CD14-positive monocyte (primary cell): ENCODE measurements around the gene IFIT3. TPM values are rescaled to one million over a fixed set of nuclear protein-coding genes. Genes with fewer than 3 reads are reported as not detected.

Experiments
- DNase-seq, 3 donors: peaks; one replicate each; pipeline ENCODE4 v3.0.0-alpha.2; 2011 to 2022
- H2AFZ ChIP-seq: 2 replicates; pipeline ENCODE4 v1.6.0; 2012; ENCODE audit warnings: mild to moderate bottlenecking, low read depth, low read length, inconsistent platforms; ENCODE audit not compliant: insufficient read depth, poor library complexity, severe bottlenecking
- H3K27ac ChIP-seq, 2 donors: 1 replicate in 1 of 2; 2 replicates in 1 of 2; pipeline ENCODE4 v1.5.1; 2012 to 2013; ENCODE audit warnings: low read length in 2 of 2, control low read depth in 1 of 2, inconsistent platforms in 1 of 2, low read depth in 1 of 2, mild to moderate bottlenecking in 1 of 2
- H3K27me3 ChIP-seq, 2 donors: one replicate each; pipeline versions ENCODE4 v1.6.0 to v1.6.1; 2011 to 2013; ENCODE audit warnings: low read length in 2 of 2; ENCODE audit not compliant: control insufficient read depth in 2 of 2, insufficient read depth in 2 of 2
- H3K36me3 ChIP-seq, 2 donors: replicated peaks in 1 of 2; 1 replicate in 1 of 2; 2 replicates in 1 of 2; pipeline versions ENCODE4 v1.5.1 to v1.6.1; 2012 to 2013; ENCODE audit warnings: low read length in 2 of 2, control low read depth in 1 of 2, inconsistent platforms in 1 of 2, mild to moderate bottlenecking in 1 of 2; ENCODE audit not compliant: insufficient read depth in 2 of 2, control insufficient read depth in 1 of 2
- H3K4me1 ChIP-seq, 2 donors: 1 replicate in 1 of 2; 2 replicates in 1 of 2; pipeline versions ENCODE4 v1.5.1 to v1.6.1; 2012 to 2013; ENCODE audit warnings: low read length in 2 of 2, control low read depth in 1 of 2, inconsistent platforms in 1 of 2, mild to moderate bottlenecking in 1 of 2, moderate library complexity in 1 of 2; ENCODE audit not compliant: insufficient read depth in 2 of 2, control insufficient read depth in 1 of 2
- H3K4me2 ChIP-seq: replicated peaks from 2 replicates; pipeline ENCODE3; 2012; ENCODE audit warnings: low read length, moderate library complexity, mild to moderate bottlenecking; ENCODE audit not compliant: poor library complexity, severe bottlenecking; ENCODE audit errors: extremely low read depth
- H3K4me3 ChIP-seq, 3 experiments: fragments of 200-600 bp in 1 of 3; sonication (generic) in 1 of 3; replicated peaks in 1 of 3; 1 replicate in 2 of 3; 2 replicates in 1 of 3; pipeline ENCODE4 v1.5.1; 2011 to 2013; ENCODE audit warnings: low read length in 3 of 3, mild to moderate bottlenecking in 3 of 3, control low read depth in 2 of 3, low read depth in 2 of 3, inconsistent platforms in 1 of 3, moderate library complexity in 1 of 3
- H3K79me2 ChIP-seq: 2 replicates; pipeline ENCODE4 v1.6.0; 2012; ENCODE audit warnings: mild to moderate bottlenecking, control low read depth, inconsistent platforms, low read length, moderate library complexity; ENCODE audit not compliant: insufficient read depth
- H3K9ac ChIP-seq: 2 replicates; pipeline ENCODE4 v1.6.0; 2017; ENCODE audit warnings: low read length, mild to moderate bottlenecking; ENCODE audit not compliant: insufficient read depth, poor library complexity, severe bottlenecking
- H3K9me3 ChIP-seq, 2 donors: replicated peaks in 1 of 2; 1 replicate in 1 of 2; 2 replicates in 1 of 2; pipeline versions ENCODE4 v1.5.1 to v1.6.1; 2012 to 2013; ENCODE audit warnings: low read length in 2 of 2, control low read depth in 1 of 2; ENCODE audit not compliant: control insufficient read depth in 1 of 2, insufficient read depth in 1 of 2
- H4K20me1 ChIP-seq: 2 replicates; pipeline ENCODE4 v1.6.0; 2012; ENCODE audit warnings: mild to moderate bottlenecking, low read length, control low read depth, moderate library complexity; ENCODE audit not compliant: insufficient read depth
- H3K27ac Mint-ChIP-seq, 7 donors: one replicate each; pipeline ENCODE4 v1.8.0; 2020; ENCODE audit warnings: mild to moderate bottlenecking in 7 of 7, mixed read lengths in 7 of 7, moderate library complexity in 6 of 7, inconsistent platforms in 2 of 7
- H3K27me3 Mint-ChIP-seq, 3 donors: one replicate each; pipeline ENCODE4 v1.8.0; 2021 to 2022; ENCODE audit warnings: low read depth in 3 of 3, mild to moderate bottlenecking in 3 of 3, mixed read lengths in 3 of 3, moderate library complexity in 3 of 3, inconsistent platforms in 1 of 3
- H3K36me3 Mint-ChIP-seq, 2 donors: one replicate each; pipeline ENCODE4 v1.8.0; 2020; ENCODE audit warnings: mixed read lengths in 2 of 2, inconsistent platforms in 1 of 2, mild to moderate bottlenecking in 1 of 2
- H3K4me1 Mint-ChIP-seq: one replicate; pipeline ENCODE4 v1.8.0; 2020; ENCODE audit warnings: mild to moderate bottlenecking, mixed read lengths
- H3K4me3 Mint-ChIP-seq, 2 donors: one replicate each; pipeline ENCODE4 v1.8.0; 2020; ENCODE audit warnings: mild to moderate bottlenecking in 2 of 2, mixed read lengths in 2 of 2, moderate library complexity in 1 of 2
- H3K9me3 Mint-ChIP-seq, 7 donors: one replicate each; pipeline ENCODE4 v1.8.0; 2020 to 2022; ENCODE audit warnings: mixed read lengths in 7 of 7, mild to moderate bottlenecking in 6 of 7, moderate library complexity in 6 of 7, inconsistent platforms in 2 of 7
- WGBS: methylation state at CpG from one replicate; pipeline ENCODE4 v1.1.5; 2013; ENCODE audit warnings: missing lambda C conversion rate; ENCODE audit not compliant: insufficient coverage; 5-methylcytosine and 5-hydroxymethylcytosine counted together
- intact Hi-C, 2 donors: fragments of 100-400 bp; cut with micrococcal nuclease; formaldehyde crosslinking; loops; one replicate each; pipeline versions ENCODE4 v1.15.0 to v1.15.1; 2023
- polyA plus RNA-seq, 3 donors: library from polyadenylated mRNA; depleted of rRNA in 1 of 3; unstranded in 2 of 3; stranded (reverse) in 1 of 3; fragments of 300-500 nt in 2 of 3; fragments of >200 nt in 1 of 3; fragmentation: Illumina TruSeq in 2 of 3; gene quantifications; 1 replicate in 2 of 3; 2 replicates in 1 of 3; pipeline ENCODE4 v1.2.3, GENCODE V29; 2012 to 2021
- TF ChIP-seq, protein P1 (sequence below): fragments of 200-600 bp; IDR thresholded peaks from one replicate; pipeline ENCODE4 v1.8.0; 2022; ENCODE audit warnings: antibody characterized with exemption, mild to moderate bottlenecking

The IFIT3 gene
- polyA plus RNA-seq, 3 donors = 13.8 to 38.0 (median 26.4) TPM

DNA sequence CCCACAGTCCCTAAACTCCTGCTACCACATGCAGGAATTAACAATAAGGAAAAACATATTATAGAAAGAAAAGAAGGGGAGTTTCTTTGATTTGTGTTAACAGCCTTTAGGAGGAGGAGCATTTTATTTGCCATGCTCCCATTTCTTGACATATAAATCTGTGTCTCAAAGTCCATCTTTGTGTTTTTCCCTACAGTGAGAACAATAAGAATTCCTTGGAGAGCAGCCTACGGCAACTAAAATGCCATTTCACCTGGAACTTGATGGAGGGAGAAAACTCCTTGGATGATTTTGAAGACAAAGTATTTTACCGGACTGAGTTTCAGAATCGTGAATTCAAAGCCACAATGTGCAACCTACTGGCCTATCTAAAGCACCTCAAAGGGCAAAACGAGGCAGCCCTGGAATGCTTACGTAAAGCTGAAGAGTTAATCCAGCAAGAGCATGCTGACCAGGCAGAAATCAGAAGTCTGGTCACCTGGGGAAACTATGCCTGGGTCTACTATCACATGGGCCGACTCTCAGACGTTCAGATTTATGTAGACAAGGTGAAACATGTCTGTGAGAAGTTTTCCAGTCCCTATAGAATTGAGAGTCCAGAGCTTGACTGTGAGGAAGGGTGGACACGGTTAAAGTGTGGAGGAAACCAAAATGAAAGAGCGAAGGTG, 21.9 kb upstream of the IFIT3 start:
- Histone ChIP-seq H3K27me3 (no peaks in the 10 kb centered on the region), H3K36me3 (peaks cover 17 to 32% of the 10 kb centered on the region in 2 donors), H2AFZ (no peak overlapping the region), H3K4me2 (no peak overlapping the region), H3K9me3 (no peaks in the 10 kb centered on the region), H3K4me3 (no peak overlapping the region), H3K4me1 (peaks cover 29 to 34% of the 10 kb centered on the region in 2 donors), H4K20me1 (peaks cover 41% of the 10 kb centered on the region), H3K9ac (no peak overlapping the region), H3K79me2 (peaks cover 15% of the 10 kb centered on the region), H3K27ac (no peak overlapping the region)
- DNase-seq = no peak
- Mint-ChIP-seq H3K4me1 (peaks cover 34% of the 10 kb centered on the region), H3K4me3 (no peak overlapping the region), H3K36me3 (peaks cover 30 to 38% of the 10 kb centered on the region in 2 donors), H3K9me3 (peaks cover 0 to 1% (median 0%) of the 10 kb centered on the region in 7 donors), H3K27ac (no peak overlapping the region), H3K27me3 (peaks cover 0 to 5% (median 0%) of the 10 kb centered on the region in 3 donors)
- TF ChIP-seq, protein P1, sequence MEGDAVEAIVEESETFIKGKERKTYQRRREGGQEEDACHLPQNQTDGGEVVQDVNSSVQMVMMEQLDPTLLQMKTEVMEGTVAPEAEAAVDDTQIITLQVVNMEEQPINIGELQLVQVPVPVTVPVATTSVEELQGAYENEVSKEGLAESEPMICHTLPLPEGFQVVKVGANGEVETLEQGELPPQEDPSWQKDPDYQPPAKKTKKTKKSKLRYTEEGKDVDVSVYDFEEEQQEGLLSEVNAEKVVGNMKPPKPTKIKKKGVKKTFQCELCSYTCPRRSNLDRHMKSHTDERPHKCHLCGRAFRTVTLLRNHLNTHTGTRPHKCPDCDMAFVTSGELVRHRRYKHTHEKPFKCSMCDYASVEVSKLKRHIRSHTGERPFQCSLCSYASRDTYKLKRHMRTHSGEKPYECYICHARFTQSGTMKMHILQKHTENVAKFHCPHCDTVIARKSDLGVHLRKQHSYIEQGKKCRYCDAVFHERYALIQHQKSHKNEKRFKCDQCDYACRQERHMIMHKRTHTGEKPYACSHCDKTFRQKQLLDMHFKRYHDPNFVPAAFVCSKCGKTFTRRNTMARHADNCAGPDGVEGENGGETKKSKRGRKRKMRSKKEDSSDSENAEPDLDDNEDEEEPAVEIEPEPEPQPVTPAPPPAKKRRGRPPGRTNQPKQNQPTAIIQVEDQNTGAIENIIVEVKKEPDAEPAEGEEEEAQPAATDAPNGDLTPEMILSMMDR = no peak
- intact Hi-C loops = loop anchor here in 1 of 2 donors (10.0 kb wide), 1 partner anchor 109 kb away; the partner anchor contains the start of gene IFIT5
- 92% methylated on average over 4 of the region's 9 CpGs for WGBS

DNA sequence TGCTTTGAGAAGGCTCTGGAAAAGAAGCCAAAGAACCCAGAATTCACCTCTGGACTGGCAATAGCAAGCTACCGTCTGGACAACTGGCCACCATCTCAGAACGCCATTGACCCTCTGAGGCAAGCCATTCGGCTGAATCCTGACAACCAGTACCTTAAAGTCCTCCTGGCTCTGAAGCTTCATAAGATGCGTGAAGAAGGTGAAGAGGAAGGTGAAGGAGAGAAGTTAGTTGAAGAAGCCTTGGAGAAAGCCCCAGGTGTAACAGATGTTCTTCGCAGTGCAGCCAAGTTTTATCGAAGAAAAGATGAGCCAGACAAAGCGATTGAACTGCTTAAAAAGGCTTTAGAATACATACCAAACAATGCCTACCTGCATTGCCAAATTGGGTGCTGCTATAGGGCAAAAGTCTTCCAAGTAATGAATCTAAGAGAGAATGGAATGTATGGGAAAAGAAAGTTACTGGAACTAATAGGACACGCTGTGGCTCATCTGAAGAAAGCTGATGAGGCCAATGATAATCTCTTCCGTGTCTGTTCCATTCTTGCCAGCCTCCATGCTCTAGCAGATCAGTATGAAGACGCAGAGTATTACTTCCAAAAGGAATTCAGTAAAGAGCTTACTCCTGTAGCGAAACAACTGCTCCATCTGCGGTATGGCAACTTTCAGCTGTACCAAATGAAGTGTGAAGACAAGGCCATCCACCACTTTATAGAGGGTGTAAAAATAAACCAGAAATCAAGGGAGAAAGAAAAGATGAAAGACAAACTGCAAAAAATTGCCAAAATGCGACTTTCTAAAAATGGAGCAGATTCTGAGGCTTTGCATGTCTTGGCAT, 21.1 kb upstream of the IFIT3 start:
- no peak for DNase-seq
- no peaks in the 10 kb centered on the region for H3K27me3 ChIP-seq
- TF ChIP-seq, protein P1 = no peak
- H3K4me3 ChIP-seq = no peak overlapping the region
- no peak overlapping the region for H3K4me2 ChIP-seq
- H3K79me2 ChIP-seq = peaks cover 15% of the 10 kb centered on the region
- peaks cover 0 to 5% (median 0%) of the 10 kb centered on the region in 3 donors for H3K27me3 Mint-ChIP-seq
- peaks cover 24 to 27% of the 10 kb centered on the region in 2 donors for H3K4me1 ChIP-seq
- intact Hi-C loops = loop anchor here in 1 of 2 donors (10.0 kb wide), 1 partner anchor 108 kb away; the partner anchor contains the start of gene IFIT5
- peaks cover 41% of the 10 kb centered on the region for H4K20me1 ChIP-seq
- H3K9me3 ChIP-seq = no peaks in the 10 kb centered on the region
- peaks cover 0 to 1% (median 0%) of the 10 kb centered on the region in 7 donors for H3K9me3 Mint-ChIP-seq
- peaks cover 30 to 38% of the 10 kb centered on the region in 2 donors for H3K36me3 Mint-ChIP-seq
- H3K4me1 Mint-ChIP-seq = peaks cover 30% of the 10 kb centered on the region
- no peak overlapping the region for H3K9ac ChIP-seq
- no peak overlapping the region for H2AFZ ChIP-seq
- peaks cover 17 to 32% of the 10 kb centered on the region in 2 donors for H3K36me3 ChIP-seq
- H3K27ac ChIP-seq = no peak overlapping the region
- 100% methylated on average over 3 of the region's 13 CpGs for WGBS
- no peak overlapping the region for H3K4me3 Mint-ChIP-seq
- H3K27ac Mint-ChIP-seq = no peak overlapping the region
